Suprapubic skin (tissue), 4 donors: ENCODE results near the gene IL1RL2. TPM values are rescaled to one million over a fixed set of nuclear protein-coding genes. Genes with fewer than 3 reads are reported as not detected.

Experiments
- DNase-seq, 2 donors: peaks; one replicate each; pipeline ENCODE4 v3.0.0-alpha.2; 2019; ENCODE audit warnings: low spot score in 2 of 2
- H3K27ac ChIP-seq: fragments of 200-600 bp; sonication (generic); one replicate; pipeline ENCODE4 v1.5.1; 2019
- H3K27me3 ChIP-seq: fragments of 200-600 bp; sonication (generic); one replicate; pipeline ENCODE4 v1.5.1; 2019
- H3K36me3 ChIP-seq: fragments of 200-600 bp; sonication (generic); one replicate; pipeline ENCODE4 v1.5.1; 2019
- H3K4me1 ChIP-seq: fragments of 200-600 bp; sonication (generic); one replicate; pipeline ENCODE4 v1.5.1; 2019
- H3K4me3 ChIP-seq: fragments of 200-600 bp; sonication (generic); one replicate; pipeline ENCODE4 v1.5.1; 2019; ENCODE audit warnings: mild to moderate bottlenecking
- H3K9me3 ChIP-seq: fragments of 200-600 bp; sonication (generic); one replicate; pipeline ENCODE4 v1.5.1; 2019
- EP300 ChIP-seq: sonication (generic); formaldehyde crosslinking; IDR thresholded peaks from one replicate; pipeline ENCODE4 v1.6.1; 2017; ENCODE audit warnings: antibody characterized with exemption
- POLR2A ChIP-seq, 2 donors: fragments of 450-650 bp; IDR thresholded peaks; one replicate each; pipeline ENCODE4 v1.6.1; 2017; ENCODE audit warnings: antibody characterized with exemption in 2 of 2, mild to moderate bottlenecking in 2 of 2, moderate library complexity in 2 of 2
- POLR2AphosphoS5 ChIP-seq, 3 donors: sonication (generic); formaldehyde crosslinking; IDR thresholded peaks; one replicate each; pipeline ENCODE4 v1.6.1; 2017; ENCODE audit warnings: antibody characterized with exemption in 3 of 3
- WGBS: methylation state at CpG from one replicate; pipeline ENCODE4 v1.1.5; 2018; 5-methylcytosine and 5-hydroxymethylcytosine counted together
- total RNA-seq, 4 donors: library from RNA; depleted of rRNA; stranded (reverse); fragments of >200 nt; gene quantifications; one replicate each; pipeline ENCODE4 v1.1.0, GENCODE V29; 2016
- TF ChIP-seq, protein P1 (sequence below), 2 donors: fragments of 200-600 bp in 1 of 2; fragments of 450-650 bp in 1 of 2; sonication (generic) in 1 of 2; IDR thresholded peaks; one replicate each; pipeline ENCODE4 v1.5.1; 2016 to 2019; ENCODE audit warnings: antibody characterized with exemption in 2 of 2, mild to moderate bottlenecking in 1 of 2, moderate library complexity in 1 of 2

Gene IL1RL2
- total RNA-seq, 4 donors from 2014 or later: 7.0 to 15.9 (median 12.0) TPM

DNA sequence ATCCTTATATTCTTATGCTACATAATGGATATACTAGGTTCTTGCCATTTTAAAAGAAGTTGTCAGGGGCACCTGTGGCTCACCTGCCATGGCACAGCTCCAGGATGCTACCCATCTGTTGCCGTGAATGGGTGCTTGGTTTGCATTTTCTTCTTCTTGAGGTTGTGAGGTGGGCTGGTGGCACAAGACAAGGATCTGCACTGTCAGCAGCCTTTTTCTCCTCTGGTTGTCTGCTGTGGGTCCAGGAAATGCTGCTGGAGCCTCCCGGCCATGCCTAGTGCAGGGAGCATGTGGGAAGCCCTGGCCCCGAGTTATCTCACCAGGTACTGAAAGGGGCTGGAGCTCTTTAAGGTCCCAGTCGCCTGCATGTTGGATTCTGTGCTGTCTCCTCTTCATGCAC, 41.7 kb upstream of the IL1RL2 start:
- Histone ChIP-seq H3K4me3 (peak overlapping the region; percentile 70), H3K27me3 (no peaks in the 10 kb centered on the region), H3K36me3 (peaks cover 11% of the 10 kb centered on the region), H3K27ac (no peak overlapping the region), H3K4me1 (peaks cover 23% of the 10 kb centered on the region), H3K9me3 (no peaks in the 10 kb centered on the region)
- 97% methylated on average over 4 of the region's 4 CpGs for WGBS
- no peak for DNase-seq
- TF ChIP-seq POLR2A (IDR thresholded peaks at IDR 0.05): no peak
- TF ChIP-seq POLR2AphosphoS5 (IDR thresholded peaks at IDR 0.05): no peak
- no peak for TF ChIP-seq EP300
- TF ChIP-seq, protein P1, sequence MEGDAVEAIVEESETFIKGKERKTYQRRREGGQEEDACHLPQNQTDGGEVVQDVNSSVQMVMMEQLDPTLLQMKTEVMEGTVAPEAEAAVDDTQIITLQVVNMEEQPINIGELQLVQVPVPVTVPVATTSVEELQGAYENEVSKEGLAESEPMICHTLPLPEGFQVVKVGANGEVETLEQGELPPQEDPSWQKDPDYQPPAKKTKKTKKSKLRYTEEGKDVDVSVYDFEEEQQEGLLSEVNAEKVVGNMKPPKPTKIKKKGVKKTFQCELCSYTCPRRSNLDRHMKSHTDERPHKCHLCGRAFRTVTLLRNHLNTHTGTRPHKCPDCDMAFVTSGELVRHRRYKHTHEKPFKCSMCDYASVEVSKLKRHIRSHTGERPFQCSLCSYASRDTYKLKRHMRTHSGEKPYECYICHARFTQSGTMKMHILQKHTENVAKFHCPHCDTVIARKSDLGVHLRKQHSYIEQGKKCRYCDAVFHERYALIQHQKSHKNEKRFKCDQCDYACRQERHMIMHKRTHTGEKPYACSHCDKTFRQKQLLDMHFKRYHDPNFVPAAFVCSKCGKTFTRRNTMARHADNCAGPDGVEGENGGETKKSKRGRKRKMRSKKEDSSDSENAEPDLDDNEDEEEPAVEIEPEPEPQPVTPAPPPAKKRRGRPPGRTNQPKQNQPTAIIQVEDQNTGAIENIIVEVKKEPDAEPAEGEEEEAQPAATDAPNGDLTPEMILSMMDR (IDR thresholded peaks at IDR 0.05): no peak

DNA sequence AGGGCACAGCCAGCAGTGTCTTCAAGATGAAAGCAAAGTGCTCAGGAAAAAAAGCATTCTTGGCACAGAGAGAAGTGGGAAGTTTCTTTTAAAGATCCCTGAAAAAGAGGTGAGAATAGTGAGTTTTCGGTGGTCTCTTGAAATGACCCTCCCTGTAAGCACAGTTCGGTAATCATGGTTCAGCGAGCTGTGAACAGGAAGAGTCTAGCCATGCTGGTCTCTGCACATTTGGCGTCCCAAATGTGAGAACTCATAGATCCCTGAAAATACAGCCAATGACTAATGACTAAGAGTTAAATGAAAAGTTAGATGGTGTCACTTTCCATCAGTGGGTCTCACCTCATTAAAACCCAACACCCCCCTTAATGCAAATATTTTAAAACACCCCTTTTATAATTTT, 40.9 kb upstream of the IL1RL2 start:
- H3K36me3 ChIP-seq: peaks cover 11% of the 10 kb centered on the region
- H3K4me3 ChIP-seq: peak overlapping the region; percentile 70
- H3K9me3 ChIP-seq: no peaks in the 10 kb centered on the region
- TF ChIP-seq POLR2A (IDR thresholded peaks at IDR 0.05): no peak
- TF ChIP-seq POLR2AphosphoS5 (IDR thresholded peaks at IDR 0.05): no peak
- no peak for TF ChIP-seq EP300
- TF ChIP-seq, protein P1 (IDR thresholded peaks at IDR 0.05): no peak
- H3K4me1 ChIP-seq: peaks cover 19% of the 10 kb centered on the region
- H3K27ac ChIP-seq: no peak overlapping the region
- H3K27me3 ChIP-seq: no peaks in the 10 kb centered on the region
- 89% methylated on average over 4 of the region's 4 CpGs for WGBS
- DNase-seq: no peak

DNA sequence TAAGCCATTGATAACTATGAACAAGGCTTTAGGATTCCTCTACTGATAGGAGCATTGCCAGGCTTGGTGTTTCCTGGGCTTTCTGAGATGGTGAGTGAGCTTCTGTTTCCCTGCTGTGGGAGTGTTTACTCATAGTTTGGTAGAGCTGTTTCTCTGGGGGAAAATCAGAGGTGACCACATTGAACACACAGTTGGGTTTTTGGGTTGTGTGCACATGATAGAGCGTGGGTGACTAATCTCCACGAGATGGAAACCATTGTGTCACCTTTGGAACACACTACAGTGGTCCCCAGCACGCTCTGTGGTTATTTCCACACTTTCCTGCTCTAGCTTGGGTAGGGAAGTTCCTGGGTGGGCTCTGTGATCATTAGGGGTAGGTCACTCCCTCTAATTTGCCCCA, 38.9 kb upstream of the IL1RL2 start:
- 78% methylated on average over 3 of the region's 3 CpGs for WGBS
- Histone ChIP-seq H3K27me3 (no peaks in the 10 kb centered on the region), H3K4me3 (no peak overlapping the region), H3K36me3 (peaks cover 11% of the 10 kb centered on the region), H3K27ac (no peak overlapping the region), H3K4me1 (peaks cover 11% of the 10 kb centered on the region), H3K9me3 (no peaks in the 10 kb centered on the region)
- TF ChIP-seq POLR2AphosphoS5 (IDR thresholded peaks at IDR 0.05) (no peak), POLR2A (IDR thresholded peaks at IDR 0.05) (no peak), EP300 (no peak)
- TF ChIP-seq, protein P1 (IDR thresholded peaks at IDR 0.05): no peak
- no peak for DNase-seq

DNA sequence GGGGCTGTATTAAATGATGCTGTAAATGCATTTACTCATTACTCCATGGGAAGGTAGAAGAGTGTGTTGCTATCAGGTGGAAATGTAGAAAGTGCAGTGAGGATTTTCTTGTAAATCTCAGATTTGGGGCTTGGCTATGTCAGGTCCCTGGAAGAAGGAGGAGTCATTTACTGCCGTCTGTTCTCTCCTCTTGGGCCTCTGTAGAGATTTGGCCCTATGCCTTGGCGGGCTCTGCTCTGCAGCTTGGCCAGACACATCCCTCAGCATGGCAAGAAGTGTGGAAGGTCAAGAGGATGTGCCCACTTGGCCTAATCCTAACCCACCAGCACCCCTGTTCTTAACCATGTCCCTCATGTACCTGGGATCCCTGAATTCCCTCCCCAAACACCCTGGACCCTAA, 37.6 kb upstream of the IL1RL2 start:
- no peak overlapping the region for H3K4me3 ChIP-seq
- peaks cover 13% of the 10 kb centered on the region for H3K4me1 ChIP-seq
- TF ChIP-seq POLR2A (IDR thresholded peaks at IDR 0.05): no peak
- no peak for TF ChIP-seq POLR2AphosphoS5 (IDR thresholded peaks at IDR 0.05)
- no peak for TF ChIP-seq EP300
- TF ChIP-seq, protein P1 (IDR thresholded peaks at IDR 0.05): no peak
- H3K36me3 ChIP-seq: peaks cover 23% of the 10 kb centered on the region
- H3K27ac ChIP-seq: no peak overlapping the region
- H3K27me3 ChIP-seq: no peaks in the 10 kb centered on the region
- WGBS: 89% methylated on average over 2 of the region's 2 CpGs
- DNase-seq: no peak
- no peaks in the 10 kb centered on the region for H3K9me3 ChIP-seq

DNA sequence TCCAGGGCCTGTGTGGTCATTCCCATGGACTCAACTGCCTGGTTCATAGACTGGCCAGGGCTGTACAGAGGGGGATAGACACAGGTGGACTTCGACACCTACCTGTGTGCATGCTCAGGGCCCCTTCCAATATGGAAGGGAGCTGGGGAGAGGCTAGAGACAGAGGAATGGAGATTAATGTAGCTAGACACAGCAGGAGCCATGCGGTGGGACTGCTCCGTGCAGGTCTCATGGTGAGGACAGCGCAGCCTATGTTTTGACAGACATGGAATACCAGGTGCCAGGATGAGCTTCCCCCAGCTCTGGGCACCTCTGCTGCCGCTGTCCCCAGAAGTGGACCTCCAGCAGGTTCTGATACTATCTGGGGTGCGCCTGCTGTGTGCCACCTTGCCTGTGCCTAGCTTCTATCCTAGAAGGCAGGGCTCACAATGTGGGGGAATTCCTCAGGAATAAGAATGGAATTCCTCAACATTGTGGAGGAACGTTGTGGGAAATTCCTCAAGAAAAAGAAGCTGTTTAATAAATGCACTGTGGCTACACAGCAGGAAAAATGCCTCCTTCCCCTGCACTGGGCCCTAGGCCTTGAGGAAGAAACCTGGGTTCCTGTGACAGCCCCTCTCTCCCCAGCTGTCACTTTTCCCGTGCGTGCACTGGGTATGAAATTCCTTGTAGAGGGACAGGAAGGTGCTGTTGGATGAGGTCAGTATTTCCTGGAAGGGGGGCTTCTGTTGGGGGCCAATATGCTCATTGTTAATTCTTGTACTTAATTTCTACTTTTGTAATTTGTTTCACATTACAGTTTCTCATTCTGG, 37.0 kb upstream of the IL1RL2 start:
- no peak overlapping the region for H3K4me3 ChIP-seq
- H3K27me3 ChIP-seq: no peaks in the 10 kb centered on the region
- H3K36me3 ChIP-seq: peaks cover 29% of the 10 kb centered on the region
- no peak for DNase-seq
- peaks cover 16% of the 10 kb centered on the region for H3K4me1 ChIP-seq
- 79% methylated on average over 9 of the region's 9 CpGs for WGBS
- no peaks in the 10 kb centered on the region for H3K9me3 ChIP-seq
- H3K27ac ChIP-seq: no peak overlapping the region
- TF ChIP-seq POLR2AphosphoS5 (IDR thresholded peaks at IDR 0.05): no peak
- no peak for TF ChIP-seq EP300
- TF ChIP-seq, protein P1 (IDR thresholded peaks at IDR 0.05): no peak
- no peak for TF ChIP-seq POLR2A (IDR thresholded peaks at IDR 0.05)
